A549 (cell line): ENCODE data around the gene G6PC2. TPM values are rescaled to one million over a fixed set of nuclear protein-coding genes. Genes with fewer than 3 reads are reported as not detected.

Source experiments
- ATAC-seq, 2 experiments: fragments of 200-7000 bp in 1 of 2; fragments of >200 bp in 1 of 2; cut with Nextera tagmentation in 1 of 2; cut with Tn5 transposase in 1 of 2; 3 replicates each; pipeline versions ENCODE4 v1.8.0 to v1.9.1; 2018 to 2020; ENCODE audit warnings: mild to moderate bottlenecking in 1 of 2, moderate library complexity in 1 of 2
- CTCF ChIA-PET: fragments of 300-600 bp; sonication (Branson Sonifier 250); formaldehyde crosslinking; extraction: SDS; loops from one replicate; lab custom pipeline; 2021; ENCODE audit warnings: antibody characterized with exemption, inconsistent platforms; lab: Yijun Ruan, JAX
- POLR2A ChIA-PET: fragments of 350-600 bp; formaldehyde crosslinking; extraction: SDS; loops from one replicate; lab custom pipeline; 2021; ENCODE audit warnings: antibody characterized with exemption, inconsistent platforms; lab: Yijun Ruan, JAX
- DNase-seq, 2 experiments: peaks; one replicate each; pipeline versions ENCODE4 v3.0.0 to v3.0.0-alpha.2; 2011 to 2016; ENCODE audit warnings: low read depth in 1 of 2, low spot score in 1 of 2
- FAIRE-seq: peaks from 2 replicates; lab custom pipeline; 2011; peaks lifted over from hg19 to GRCh38; lab: Jason Lieb, UNC
- H3K27ac ChIP-seq, 2 experiments: fragments of >200 bp; sonication (Bioruptor Twin); formaldehyde crosslinking; 3 replicates each; pipeline ENCODE4 v1.5.1; 2016 to 2017
- H3K4me1 ChIP-seq: fragments of >200 bp; sonication (Bioruptor Twin); formaldehyde crosslinking; 3 replicates; pipeline ENCODE4 v1.6.1; 2016
- H3K4me2 ChIP-seq: fragments of >200 bp; sonication (Bioruptor Twin); formaldehyde crosslinking; 3 replicates; pipeline ENCODE4 v1.6.1; 2016
- H3K4me3 ChIP-seq: fragments of >200 bp; sonication (Bioruptor Twin); formaldehyde crosslinking; 3 replicates; pipeline ENCODE4 v1.5.1; 2016
- H3K9me3 ChIP-seq: fragments of >200 bp; sonication (Bioruptor Twin); formaldehyde crosslinking; 3 replicates; pipeline ENCODE4 v1.6.1; 2016
- CBX8 ChIP-seq: fragments of 200-600 bp; sonication (generic); IDR thresholded peaks from 2 replicates; pipeline ENCODE4 v1.6.1; 2016
- CHD2 ChIP-seq: fragments of 150-350 bp; IDR thresholded peaks from 2 replicates; pipeline ENCODE4 v1.6.1; 2014; ENCODE audit warnings: low read length; ENCODE audit not compliant: partially characterized antibody
- EHMT2 ChIP-seq: fragments of 200-600 bp; sonication (generic); IDR thresholded peaks from 2 replicates; pipeline ENCODE4 v1.6.1; 2016; ENCODE audit warnings: antibody characterized with exemption, low read depth, mild to moderate bottlenecking, moderate library complexity
- ESRRA ChIP-seq: fragments of 150-350 bp; IDR thresholded peaks from 2 replicates; pipeline ENCODE4 v1.6.1; 2014; ENCODE audit warnings: mild to moderate bottlenecking, low read length, borderline replicate concordance
- FOSB ChIP-seq: fragments of 250-450 bp; sonication (Bioruptor Pico); IDR thresholded peaks from 2 replicates; pipeline ENCODE4 v1.5.0; 2020; ENCODE audit warnings: mild to moderate bottlenecking, moderate library complexity
- FOSL2 ChIP-seq, 2 experiments: fragments of 450-650 bp in 1 of 2; fragments of >200 bp in 1 of 2; sonication (Bioruptor Twin) in 1 of 2; formaldehyde crosslinking; IDR thresholded peaks; 2 replicates each; pipeline versions ENCODE4 v1.5.0 to v1.6.1; 2016 to 2020; ENCODE audit warnings: mild to moderate bottlenecking in 1 of 2, moderate library complexity in 1 of 2
- HDAC2 ChIP-seq: fragments of 200-600 bp; sonication (generic); IDR thresholded peaks from 2 replicates; pipeline ENCODE4 v1.6.1; 2016
- HOXB13 ChIP-seq: fragments of 250-450 bp; sonication (Bioruptor Pico); IDR thresholded peaks from 2 replicates; pipeline ENCODE4 v1.5.0; 2020; ENCODE audit warnings: low read depth, mild to moderate bottlenecking, moderate library complexity
- HOXB5 ChIP-seq: fragments of 250-450 bp; sonication (Bioruptor Pico); IDR thresholded peaks from 2 replicates; pipeline ENCODE4 v1.5.0; 2020; ENCODE audit warnings: mild to moderate bottlenecking, moderate library complexity
- JUN ChIP-seq, 2 experiments: fragments of >200 bp; sonication (Bioruptor Twin); formaldehyde crosslinking; IDR thresholded peaks; 2 replicates in 1 of 2; 3 replicates in 1 of 2; pipeline ENCODE4 v1.6.1; 2016 to 2017
- KDM5A ChIP-seq: fragments of 200-600 bp; sonication (generic); IDR thresholded peaks from 2 replicates; pipeline ENCODE4 v1.6.1; 2016; ENCODE audit warnings: antibody characterized with exemption, mild to moderate bottlenecking
- MAZ ChIP-seq: fragments of 150-350 bp; IDR thresholded peaks from 2 replicates; pipeline ENCODE4 v1.6.1; 2014; ENCODE audit warnings: antibody characterized with exemption, low read depth, low read length, borderline replicate concordance
- MYC ChIP-seq: IDR thresholded peaks from 2 replicates; pipeline ENCODE4 v1.6.1; 2012; ENCODE audit warnings: mild to moderate bottlenecking, inconsistent platforms, low read length, improper control_type of control experiment, borderline replicate concordance
- NPAS2 ChIP-seq: fragments of 250-450 bp; sonication (Bioruptor Pico); IDR thresholded peaks from 2 replicates; pipeline ENCODE4 v1.8.0; 2022; ENCODE audit warnings: mild to moderate bottlenecking, moderate library complexity, borderline replicate concordance
- NR3C1 ChIP-seq: fragments of >200 bp; sonication (Bioruptor Twin); formaldehyde crosslinking; IDR thresholded peaks from 3 replicates; pipeline ENCODE4 v1.6.1; 2017
- PHF8 ChIP-seq: fragments of 200-600 bp; sonication (generic); IDR thresholded peaks from 2 replicates; pipeline ENCODE4 v1.6.1; 2016; ENCODE audit warnings: low read depth, mild to moderate bottlenecking, antibody characterized with exemption, moderate library complexity, borderline replicate concordance
- POLR2A ChIP-seq: IDR thresholded peaks from 2 replicates; pipeline ENCODE4 v1.6.1; 2012; ENCODE audit warnings: mild to moderate bottlenecking, low read length
- POLR2AphosphoS2 ChIP-seq: conservative IDR thresholded peaks from 2 replicates; pipeline ENCODE4 v1.6.1; 2012; ENCODE audit warnings: low read length, improper control_type of control experiment, inconsistent platforms
- RARB ChIP-seq: fragments of 250-450 bp; sonication (Bioruptor Pico); IDR thresholded peaks from 2 replicates; pipeline ENCODE4 v1.8.0; 2021; ENCODE audit warnings: mild to moderate bottlenecking, moderate library complexity
- SREBF2 ChIP-seq: fragments of 450-650 bp; IDR thresholded peaks from 2 replicates; pipeline ENCODE4 v1.6.1; 2014; ENCODE audit warnings: mild to moderate bottlenecking, moderate library complexity
- TFCP2L1 ChIP-seq: fragments of 250-450 bp; sonication (Bioruptor Pico); IDR thresholded peaks from 2 replicates; pipeline ENCODE4 v1.5.0; 2021; ENCODE audit warnings: mild to moderate bottlenecking
- ZSCAN20 ChIP-seq: fragments of 250-450 bp; sonication (Bioruptor Pico); IDR thresholded peaks from 2 replicates; pipeline ENCODE4 v1.8.0; 2022; ENCODE audit warnings: mild to moderate bottlenecking, moderate library complexity
- WGBS: methylation state at CpG from one replicate; pipeline ENCODE4 v1.1.6; 2017; ENCODE audit errors: missing lambda C conversion rate; 5-methylcytosine and 5-hydroxymethylcytosine counted together
- polyA plus RNA-seq, 4 experiments: library from polyadenylated mRNA; depleted of rRNA in 3 of 4; stranded (reverse); fragments of >200 nt; fragmentation: RNase III in 1 of 4; extraction: RNeasy Plus Mini Kit Qiagen cat#74134 plus additional on column Dnase treatment in 1 of 4; gene quantifications; 2 replicates in 3 of 4; 3 replicates in 1 of 4; pipeline ENCODE4 v1.2.3, GENCODE V29; 2011 to 2017
- TF ChIP-seq, protein P1 (sequence below): fragments of 450-650 bp; IDR thresholded peaks from 2 replicates; pipeline ENCODE4 v1.6.1; 2014; ENCODE audit warnings: antibody characterized with exemption
- TF ChIP-seq, protein P2 (sequence below): IDR thresholded peaks from 2 replicates; pipeline ENCODE4 v1.6.1; 2012; ENCODE audit warnings: low read depth, borderline replicate concordance
- TF ChIP-seq, protein P3 (sequence below): fragments of >200 bp; sonication (Bioruptor Twin); formaldehyde crosslinking; IDR thresholded peaks from 3 replicates; pipeline ENCODE4 v1.5.1; 2016
- TF ChIP-seq, protein P4 (sequence below): fragments of >200 bp; sonication (Bioruptor Twin); formaldehyde crosslinking; IDR thresholded peaks from 3 replicates; pipeline ENCODE4 v1.6.1; 2016
- TF ChIP-seq, protein P5 (sequence below): fragments of 250-450 bp; sonication (Bioruptor Pico); IDR thresholded peaks from 2 replicates; pipeline ENCODE4 v1.5.0; 2021; ENCODE audit warnings: mild to moderate bottlenecking, moderate library complexity, borderline replicate concordance

Gene G6PC2
- polyA plus RNA-seq, 2 of the 4 experiments (the other 2 are of a cell fraction) = not detected

DNA sequence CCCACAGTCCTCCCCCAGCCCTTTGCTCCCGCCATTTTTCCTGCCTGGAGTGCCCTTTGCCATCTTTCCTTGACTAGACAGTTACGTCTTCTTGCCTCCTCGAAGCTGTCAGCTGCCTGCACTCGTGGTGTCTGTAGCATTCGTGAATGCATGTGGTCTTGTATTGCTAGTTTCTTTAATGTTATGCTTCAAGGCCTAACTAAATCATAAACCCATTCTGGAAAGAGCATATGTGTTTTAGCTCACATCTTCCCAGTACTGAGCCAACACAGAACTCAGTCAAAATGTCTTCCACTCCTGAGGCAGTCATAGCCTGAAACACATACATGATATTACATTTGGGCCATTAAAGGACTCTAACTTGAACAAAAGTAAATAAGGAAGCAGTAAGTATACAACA lies 46.4 kb upstream of the G6PC2 start:
- Histone ChIP-seq H3K4me3 (no peak overlapping the region), H3K9me3 (no peaks in the 10 kb centered on the region), H3K27ac (no peak overlapping the region), H3K4me2 (no peak overlapping the region), H3K4me1 (peaks cover 12% of the 10 kb centered on the region; the same call in 1 of the 3 replicates)
- WGBS = 90% methylated on average over 5 of the region's 5 CpGs
- no peak for TF ChIP-seq ESRRA
- TF ChIP-seq, protein P1, sequence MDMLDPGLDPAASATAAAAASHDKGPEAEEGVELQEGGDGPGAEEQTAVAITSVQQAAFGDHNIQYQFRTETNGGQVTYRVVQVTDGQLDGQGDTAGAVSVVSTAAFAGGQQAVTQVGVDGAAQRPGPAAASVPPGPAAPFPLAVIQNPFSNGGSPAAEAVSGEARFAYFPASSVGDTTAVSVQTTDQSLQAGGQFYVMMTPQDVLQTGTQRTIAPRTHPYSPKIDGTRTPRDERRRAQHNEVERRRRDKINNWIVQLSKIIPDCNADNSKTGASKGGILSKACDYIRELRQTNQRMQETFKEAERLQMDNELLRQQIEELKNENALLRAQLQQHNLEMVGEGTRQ = no peak
- no peak for TF ChIP-seq ZSCAN20 (CRISPR knock-in tag)
- no peak for TF ChIP-seq PHF8
- no peak for TF ChIP-seq CBX8
- TF ChIP-seq HOXB5 (CRISPR knock-in tag) = no peak
- TF ChIP-seq, protein P2, sequence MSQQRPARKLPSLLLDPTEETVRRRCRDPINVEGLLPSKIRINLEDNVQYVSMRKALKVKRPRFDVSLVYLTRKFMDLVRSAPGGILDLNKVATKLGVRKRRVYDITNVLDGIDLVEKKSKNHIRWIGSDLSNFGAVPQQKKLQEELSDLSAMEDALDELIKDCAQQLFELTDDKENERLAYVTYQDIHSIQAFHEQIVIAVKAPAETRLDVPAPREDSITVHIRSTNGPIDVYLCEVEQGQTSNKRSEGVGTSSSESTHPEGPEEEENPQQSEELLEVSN = no peak
- TF ChIP-seq TFCP2L1 (CRISPR knock-in tag) = no peak
- TF ChIP-seq SREBF2 = no peak
- TF ChIP-seq KDM5A = no peak
- no peak for TF ChIP-seq HDAC2
- TF ChIP-seq POLR2AphosphoS2 = no peak
- ATAC-seq = no peak
- no peak for FAIRE-seq
- no peak for DNase-seq
- CTCF ChIA-PET = interaction anchor here (0.6 kb wide), 1 partner anchor 903 kb away, joined by 3 read pairs; no protein-coding TSS in a partner anchor
- POLR2A ChIA-PET = no interaction called here

- Histone ChIP-seq H3K4me1 (peaks cover 9% of the 10 kb centered on the region; the same call in 1 of the 3 replicates), H3K4me3 (no peak overlapping the region), H3K4me2 (no peak overlapping the region), H3K27ac (no peak overlapping the region), H3K9me3 (no peaks in the 10 kb centered on the region)
- CTCF ChIA-PET = no interaction called here
- no peak for TF ChIP-seq HDAC2
- no peak for TF ChIP-seq HOXB13
- TF ChIP-seq POLR2AphosphoS2 = no peak
- no peak for TF ChIP-seq ZSCAN20 (CRISPR knock-in tag)
- no peak for TF ChIP-seq FOSL2 (IDR thresholded peaks at IDR 0.05)
- no peak for TF ChIP-seq FOSL2 (CRISPR knock-in tag; IDR thresholded peaks at IDR 0.05)
- 94% methylated on average over 3 of the region's 3 CpGs for WGBS
- ATAC-seq (no peak), DNase-seq (no peak), FAIRE-seq (no peak)
- POLR2A ChIA-PET = no interaction called here
These were observed 45.5 kb upstream of the G6PC2 start for GRCh38 chr2:168855601-168856000.

GRCh38 chr2:168858146-168858545 lies 42.9 kb upstream of the G6PC2 start:
- TF ChIP-seq NPAS2 (CRISPR knock-in tag) (no peak), NR3C1 (no peak), MAZ (no peak), POLR2A (no peak), EHMT2 (no peak), JUN (IDR thresholded peaks at IDR 0.05) (no peak), RARB (CRISPR knock-in tag) (no peak), CHD2 (no peak), KDM5A (no peak), FOSB (no peak), MYC (no peak)
- TF ChIP-seq, protein P3, sequence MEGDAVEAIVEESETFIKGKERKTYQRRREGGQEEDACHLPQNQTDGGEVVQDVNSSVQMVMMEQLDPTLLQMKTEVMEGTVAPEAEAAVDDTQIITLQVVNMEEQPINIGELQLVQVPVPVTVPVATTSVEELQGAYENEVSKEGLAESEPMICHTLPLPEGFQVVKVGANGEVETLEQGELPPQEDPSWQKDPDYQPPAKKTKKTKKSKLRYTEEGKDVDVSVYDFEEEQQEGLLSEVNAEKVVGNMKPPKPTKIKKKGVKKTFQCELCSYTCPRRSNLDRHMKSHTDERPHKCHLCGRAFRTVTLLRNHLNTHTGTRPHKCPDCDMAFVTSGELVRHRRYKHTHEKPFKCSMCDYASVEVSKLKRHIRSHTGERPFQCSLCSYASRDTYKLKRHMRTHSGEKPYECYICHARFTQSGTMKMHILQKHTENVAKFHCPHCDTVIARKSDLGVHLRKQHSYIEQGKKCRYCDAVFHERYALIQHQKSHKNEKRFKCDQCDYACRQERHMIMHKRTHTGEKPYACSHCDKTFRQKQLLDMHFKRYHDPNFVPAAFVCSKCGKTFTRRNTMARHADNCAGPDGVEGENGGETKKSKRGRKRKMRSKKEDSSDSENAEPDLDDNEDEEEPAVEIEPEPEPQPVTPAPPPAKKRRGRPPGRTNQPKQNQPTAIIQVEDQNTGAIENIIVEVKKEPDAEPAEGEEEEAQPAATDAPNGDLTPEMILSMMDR = no peak
- TF ChIP-seq, protein P4, sequence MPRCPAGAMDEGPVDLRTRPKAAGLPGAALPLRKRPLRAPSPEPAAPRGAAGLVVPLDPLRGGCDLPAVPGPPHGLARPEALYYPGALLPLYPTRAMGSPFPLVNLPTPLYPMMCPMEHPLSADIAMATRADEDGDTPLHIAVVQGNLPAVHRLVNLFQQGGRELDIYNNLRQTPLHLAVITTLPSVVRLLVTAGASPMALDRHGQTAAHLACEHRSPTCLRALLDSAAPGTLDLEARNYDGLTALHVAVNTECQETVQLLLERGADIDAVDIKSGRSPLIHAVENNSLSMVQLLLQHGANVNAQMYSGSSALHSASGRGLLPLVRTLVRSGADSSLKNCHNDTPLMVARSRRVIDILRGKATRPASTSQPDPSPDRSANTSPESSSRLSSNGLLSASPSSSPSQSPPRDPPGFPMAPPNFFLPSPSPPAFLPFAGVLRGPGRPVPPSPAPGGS = no peak
- TF ChIP-seq, protein P5, sequence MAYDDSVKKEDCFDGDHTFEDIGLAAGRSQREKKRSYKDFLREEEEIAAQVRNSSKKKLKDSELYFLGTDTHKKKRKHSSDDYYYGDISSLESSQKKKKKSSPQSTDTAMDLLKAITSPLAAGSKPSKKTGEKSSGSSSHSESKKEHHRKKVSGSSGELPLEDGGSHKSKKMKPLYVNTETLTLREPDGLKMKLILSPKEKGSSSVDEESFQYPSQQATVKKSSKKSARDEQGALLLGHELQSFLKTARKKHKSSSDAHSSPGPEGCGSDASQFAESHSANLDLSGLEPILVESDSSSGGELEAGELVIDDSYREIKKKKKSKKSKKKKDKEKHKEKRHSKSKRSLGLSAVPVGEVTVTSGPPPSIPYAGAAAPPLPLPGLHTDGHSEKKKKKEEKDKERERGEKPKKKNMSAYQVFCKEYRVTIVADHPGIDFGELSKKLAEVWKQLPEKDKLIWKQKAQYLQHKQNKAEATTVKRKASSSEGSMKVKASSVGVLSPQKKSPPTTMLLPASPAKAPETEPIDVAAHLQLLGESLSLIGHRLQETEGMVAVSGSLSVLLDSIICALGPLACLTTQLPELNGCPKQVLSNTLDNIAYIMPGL (CRISPR knock-in tag) = no peak
- TF ChIP-seq, protein P2 = no peak
- TF ChIP-seq, all 56 proteins: peak for 0
- no peak overlapping the region for H3K4me3 ChIP-seq
- FAIRE-seq = no peak
- H3K9me3 ChIP-seq = no peaks in the 10 kb centered on the region
- POLR2A ChIA-PET = no interaction called here
- CTCF ChIA-PET = no interaction called here
- H3K4me2 ChIP-seq = no peak overlapping the region
- no peak overlapping the region for H3K27ac ChIP-seq
- 0 out of 3 replicates have a peak, but pooled peaks cover 3% of the 10 kb centered on the region for H3K4me1 ChIP-seq
- DNase-seq = no peak
- WGBS = 93% methylated on average over 2 of the region's 2 CpGs
- no peak for ATAC-seq
